ES-I3 (cell line): ENCODE results near the gene UNC5A.
"Not testable (repeated sequence)": the region's sequence is repeated elsewhere in the genome, so short reads cannot be mapped to it uniquely, and the experiment has no call there.

Source experiments
- H3K36me3 ChIP-seq: 2 replicates; pipeline ENCODE4 v1.6.1; 2013; ENCODE audit warnings: mild to moderate bottlenecking, low read length, control low read depth, moderate library complexity; ENCODE audit not compliant: insufficient read depth
- H3K4me1 ChIP-seq: 2 replicates; pipeline ENCODE4 v1.6.1; 2013; ENCODE audit warnings: mild to moderate bottlenecking, control low read depth, low read length; ENCODE audit not compliant: insufficient read depth
- H3K9ac ChIP-seq: 2 replicates; pipeline ENCODE4 v1.6.1; 2013; ENCODE audit warnings: low read depth, mild to moderate bottlenecking, low read length, moderate library complexity
- H3K9me3 ChIP-seq: 2 replicates; pipeline ENCODE4 v1.6.1; 2013; ENCODE audit warnings: mild to moderate bottlenecking, low read length, moderate library complexity; ENCODE audit not compliant: control insufficient read depth, insufficient read depth

UNC5A gene

GRCh38 chr5:176870644-176871043 lies 60.3 kb downstream of the UNC5A start:
- not testable (repeated sequence) for H3K9me3 ChIP-seq, H3K36me3 ChIP-seq, H3K4me1 ChIP-seq, H3K9ac ChIP-seq

GRCh38 chr5:176872586-176872985 lies 62.2 kb downstream of the UNC5A start:
- H3K36me3 ChIP-seq, H3K9ac ChIP-seq, H3K4me1 ChIP-seq: not testable (repeated sequence)

GRCh38 chr5:176873011-176873410 lies 62.7 kb downstream of the UNC5A start:
- H3K9ac ChIP-seq, H3K4me1 ChIP-seq, H3K36me3 ChIP-seq, H3K9me3 ChIP-seq: not testable (repeated sequence)

More at GRCh38 chr5:176872586-176872985, 62.2 kb downstream of the UNC5A start:
- H3K9me3 ChIP-seq, result not testable (repeated sequence)

- H3K36me3 ChIP-seq, result no peaks in the 10 kb centered on the region
- H3K9me3 ChIP-seq, result no peaks in the 10 kb centered on the region
- H3K9ac ChIP-seq, result no peak overlapping the region
- no peaks in the 10 kb centered on the region; the same call in 1 of the 2 replicates for H3K4me1 ChIP-seq
Observed at GRCh38 chr5:176873541-176874172, 63.3 kb downstream of the UNC5A start.

GRCh38 chr5:176874198-176874780 lies 63.9 kb downstream of the UNC5A start:
- H3K36me3 ChIP-seq, result no peaks in the 10 kb centered on the region
- no peak overlapping the region for H3K9ac ChIP-seq
- no peaks in the 10 kb centered on the region for H3K9me3 ChIP-seq
- H3K4me1 ChIP-seq, result no peaks in the 10 kb centered on the region; the same call in 1 of the 2 replicates

GRCh38 chr5:176875014-176875550 lies 64.7 kb downstream of the UNC5A start:
- H3K4me1 ChIP-seq, result no peaks in the 10 kb centered on the region; the same call in 1 of the 2 replicates
- H3K9ac ChIP-seq, result no peak overlapping the region
- H3K9me3 ChIP-seq, result no peaks in the 10 kb centered on the region

GRCh38 chr5:176875783-176876505 lies 65.6 kb downstream of the UNC5A start:
- no peaks in the 10 kb centered on the region for H3K36me3 ChIP-seq
- H3K9ac ChIP-seq, result no peak overlapping the region
- no peaks in the 10 kb centered on the region for H3K9me3 ChIP-seq
- H3K4me1 ChIP-seq, result no peaks in the 10 kb centered on the region; the same call in 1 of the 2 replicates

More at GRCh38 chr5:176875014-176875550, 64.7 kb downstream of the UNC5A start:
- H3K36me3 ChIP-seq, result no peaks in the 10 kb centered on the region

- Histone ChIP-seq H3K9ac (no peak overlapping the region), H3K36me3 (no peaks in the 10 kb centered on the region), H3K9me3 (no peaks in the 10 kb centered on the region), H3K4me1 (no peaks in the 10 kb centered on the region; the same call in 1 of the 2 replicates)
Observed at GRCh38 chr5:176876506-176877431, 66.4 kb downstream of the UNC5A start.

- H3K9me3 ChIP-seq, result no peaks in the 10 kb centered on the region
- H3K9ac ChIP-seq, result no peak overlapping the region
- no peaks in the 10 kb centered on the region; the same call in 1 of the 2 replicates for H3K4me1 ChIP-seq
- H3K36me3 ChIP-seq, result no peaks in the 10 kb centered on the region
Observed at GRCh38 chr5:176877793-176878331, 67.5 kb downstream of the UNC5A start.

- no peaks in the 10 kb centered on the region for H3K36me3 ChIP-seq
- H3K9ac ChIP-seq, result no peak overlapping the region
- H3K4me1 ChIP-seq, result no peaks in the 10 kb centered on the region; the same call in 1 of the 2 replicates
- no peaks in the 10 kb centered on the region for H3K9me3 ChIP-seq
Observed at GRCh38 chr5:176878463-176878862, 68.1 kb downstream of the UNC5A start.

GRCh38 chr5:176878906-176879662 lies 68.7 kb downstream of the UNC5A start:
- H3K36me3 ChIP-seq, result no peaks in the 10 kb centered on the region
- H3K9me3 ChIP-seq, result no peaks in the 10 kb centered on the region
- H3K9ac ChIP-seq, result no peak overlapping the region
- H3K4me1 ChIP-seq, result no peaks in the 10 kb centered on the region; the same call in 1 of the 2 replicates

GRCh38 chr5:176879663-176880361 lies 69.5 kb downstream of the UNC5A start:
- Histone ChIP-seq H3K4me1 (no peaks in the 10 kb centered on the region; the same call in 1 of the 2 replicates), H3K36me3 (no peaks in the 10 kb centered on the region), H3K9me3 (no peaks in the 10 kb centered on the region), H3K9ac (no peak overlapping the region)
